Choroid plexus epithelial cell (primary cell): Measurements from ENCODE around the gene GMDS.

ENCODE experiments used
- DNase-seq: peaks from one replicate; pipeline ENCODE4 v3.0.0-alpha.2; 2010; ENCODE audit warnings: low read depth
- H3K4me3 ChIP-seq: 2 replicates; pipeline ENCODE4 v1.5.1; 2011; ENCODE audit warnings: low read depth, mild to moderate bottlenecking, control low read depth, low read length, moderate library complexity
- CTCF ChIP-seq: conservative IDR thresholded peaks from 2 replicates; pipeline ENCODE4 v1.5.1; 2011; ENCODE audit warnings: low read depth, mild to moderate bottlenecking, control low read depth, inconsistent platforms, low read length, moderate library complexity

GMDS gene

DNA sequence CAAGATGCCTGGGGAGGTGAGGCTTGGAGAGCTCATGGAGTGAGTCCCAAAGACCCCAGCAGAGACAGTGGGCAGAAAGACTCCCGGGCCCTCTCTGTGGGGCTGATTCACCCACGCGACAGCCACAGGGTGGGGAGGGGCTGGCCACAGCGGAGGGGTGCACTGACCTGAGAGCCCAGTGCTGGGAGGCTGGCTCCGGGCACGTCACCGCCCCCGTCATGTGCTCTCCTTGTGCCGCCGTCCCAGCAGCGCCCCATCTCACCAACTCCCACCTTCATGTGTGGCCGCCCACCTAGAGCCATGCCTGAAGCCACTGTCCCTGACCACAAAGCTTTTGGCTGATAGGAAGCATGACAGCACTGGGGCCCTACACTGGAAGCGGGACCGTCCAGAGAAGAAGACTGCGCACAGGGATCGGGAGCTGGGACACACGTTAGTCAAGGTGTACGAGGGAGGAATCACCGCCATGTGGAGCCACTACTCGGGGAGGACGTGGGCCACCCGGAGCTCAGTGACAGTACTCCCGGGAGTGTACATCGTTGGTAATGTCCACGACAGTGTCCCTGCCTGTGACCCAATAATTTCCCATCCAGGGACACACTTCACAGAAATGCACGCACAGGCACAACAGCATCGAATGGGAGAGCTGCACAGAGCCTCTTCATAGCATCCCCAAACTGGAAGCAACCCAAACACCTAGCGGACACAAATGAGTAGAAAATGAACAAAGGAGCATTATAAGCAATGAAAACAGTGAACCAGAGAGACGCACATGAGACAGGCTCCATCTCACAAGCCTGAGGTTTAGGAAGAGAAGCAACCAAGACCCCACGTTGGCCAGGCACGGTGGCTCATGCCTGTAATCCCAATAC is 664.0 kb downstream of the GMDS start:
- no peak for DNase-seq
- H3K4me3 ChIP-seq: no peak overlapping the region
- TF ChIP-seq CTCF: no peak

GRCh38 chr6:1580585-1580984 is 664.8 kb downstream of the GMDS start:
- no peak overlapping the region for H3K4me3 ChIP-seq
- TF ChIP-seq CTCF: no peak
- DNase-seq: no peak

- TF ChIP-seq CTCF: no peak
- H3K4me3 ChIP-seq: no peak overlapping the region
- DNase-seq: peak; percentile 19
Measured at GRCh38 chr6:1580109-1580508, 665.3 kb downstream of the GMDS start.

DNA sequence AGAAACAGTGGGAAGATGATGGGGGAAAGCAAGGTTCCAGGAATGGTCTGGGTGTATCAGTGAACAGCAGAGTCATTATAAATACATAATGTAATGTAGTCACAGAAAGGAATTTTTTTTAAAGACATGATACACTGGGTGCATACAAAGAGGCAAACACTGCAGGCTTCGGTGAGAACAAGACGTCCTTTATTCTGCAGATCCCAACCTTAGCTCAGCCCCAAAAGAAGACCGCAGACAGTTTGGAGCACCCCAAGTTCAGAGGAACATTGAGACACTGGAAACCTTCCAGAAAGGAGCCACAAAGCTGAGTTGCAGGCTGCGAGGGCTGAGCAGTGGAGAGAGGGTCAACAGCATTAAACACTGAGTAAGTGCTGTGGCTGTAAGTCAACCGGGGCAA is 666.3 kb downstream of the GMDS start:
- H3K4me3 ChIP-seq: no peak overlapping the region
- no peak for TF ChIP-seq CTCF
- DNase-seq: no peak

- no peak overlapping the region for H3K4me3 ChIP-seq
- no peak for DNase-seq
- no peak for TF ChIP-seq CTCF
Measured at GRCh38 chr6:1577896-1578745, 667.3 kb downstream of the GMDS start.

GRCh38 chr6:1577146-1577680 is 668.2 kb downstream of the GMDS start:
- no peak for DNase-seq
- no peak overlapping the region for H3K4me3 ChIP-seq
- TF ChIP-seq CTCF: no peak
